CD4-positive, alpha-beta T cell treated with Interleukin-12 subunit alpha and Interleukin-12 subunit beta, for 1 hour (primary cell): Measurements from ENCODE around the gene RALGDS.

Source experiments
- DNase-seq: peaks from one replicate; pipeline ENCODE4 v3.0.0-alpha.2; 2020

Gene RALGDS

DNA sequence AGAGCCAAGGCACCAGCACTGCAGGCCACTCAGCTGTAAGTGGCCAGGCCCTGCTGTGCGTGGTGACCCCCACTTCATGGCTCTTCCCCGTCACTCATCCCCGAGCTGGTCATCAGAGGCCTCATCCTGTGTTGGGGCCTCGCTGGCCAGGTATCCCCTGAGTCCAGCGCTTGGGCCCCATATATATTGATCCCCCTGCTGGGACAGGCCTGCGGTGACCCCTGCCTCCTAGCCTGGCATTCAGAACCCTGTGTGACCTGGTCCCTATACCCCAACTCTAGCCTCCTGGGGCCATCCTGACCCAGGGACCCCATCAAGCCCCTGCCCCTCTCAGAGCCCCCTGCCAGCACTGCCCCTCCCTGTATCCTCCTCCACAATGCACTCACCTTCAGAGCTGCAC, 30.0 kb upstream of the RALGDS start:
- no peak for DNase-seq

DNA sequence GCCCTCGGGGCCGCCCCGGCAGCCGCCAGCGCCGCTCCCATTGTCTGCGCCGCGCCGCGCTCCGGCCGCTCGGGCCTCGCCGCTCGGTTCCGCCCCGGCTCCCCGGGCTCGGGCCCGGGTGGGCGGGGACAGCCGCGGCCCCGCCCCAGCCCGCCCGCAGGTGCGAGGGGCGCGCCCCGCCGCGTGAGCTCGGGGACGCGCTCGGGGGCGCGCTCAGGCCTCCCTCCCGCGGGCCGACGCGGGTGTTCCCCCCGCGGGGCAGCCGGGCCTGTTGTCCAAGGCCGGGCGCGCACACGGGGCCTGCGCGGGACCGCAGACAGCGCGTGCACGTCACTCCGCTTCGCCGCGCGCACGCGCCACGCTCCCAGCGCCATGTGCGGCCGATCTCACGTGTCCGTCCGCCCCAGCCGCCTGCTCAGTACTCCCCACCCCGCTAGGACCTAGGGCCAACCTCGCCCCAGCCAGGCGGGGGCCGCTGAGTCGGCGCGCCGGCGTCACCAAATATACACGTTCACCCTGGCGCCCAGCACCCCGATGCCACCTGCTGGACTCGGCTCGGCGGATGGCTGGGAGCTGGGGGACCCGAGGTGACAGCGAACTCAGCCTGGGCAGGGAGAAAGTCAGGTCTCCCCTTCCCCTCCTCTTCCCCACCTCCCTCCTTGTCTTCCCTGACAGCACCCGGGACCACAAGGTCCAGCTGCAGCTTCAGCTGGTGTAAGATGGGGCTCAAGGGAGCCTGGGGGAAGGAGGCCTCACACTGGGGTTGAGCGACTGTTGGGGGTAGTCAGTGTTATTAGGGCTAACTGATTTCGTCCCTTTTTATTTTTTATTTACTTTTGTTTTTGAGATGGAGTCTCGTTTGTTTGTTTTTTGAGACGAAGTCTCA, 28.3 kb upstream of the RALGDS start:
- peak; percentile 88 for DNase-seq

DNA sequence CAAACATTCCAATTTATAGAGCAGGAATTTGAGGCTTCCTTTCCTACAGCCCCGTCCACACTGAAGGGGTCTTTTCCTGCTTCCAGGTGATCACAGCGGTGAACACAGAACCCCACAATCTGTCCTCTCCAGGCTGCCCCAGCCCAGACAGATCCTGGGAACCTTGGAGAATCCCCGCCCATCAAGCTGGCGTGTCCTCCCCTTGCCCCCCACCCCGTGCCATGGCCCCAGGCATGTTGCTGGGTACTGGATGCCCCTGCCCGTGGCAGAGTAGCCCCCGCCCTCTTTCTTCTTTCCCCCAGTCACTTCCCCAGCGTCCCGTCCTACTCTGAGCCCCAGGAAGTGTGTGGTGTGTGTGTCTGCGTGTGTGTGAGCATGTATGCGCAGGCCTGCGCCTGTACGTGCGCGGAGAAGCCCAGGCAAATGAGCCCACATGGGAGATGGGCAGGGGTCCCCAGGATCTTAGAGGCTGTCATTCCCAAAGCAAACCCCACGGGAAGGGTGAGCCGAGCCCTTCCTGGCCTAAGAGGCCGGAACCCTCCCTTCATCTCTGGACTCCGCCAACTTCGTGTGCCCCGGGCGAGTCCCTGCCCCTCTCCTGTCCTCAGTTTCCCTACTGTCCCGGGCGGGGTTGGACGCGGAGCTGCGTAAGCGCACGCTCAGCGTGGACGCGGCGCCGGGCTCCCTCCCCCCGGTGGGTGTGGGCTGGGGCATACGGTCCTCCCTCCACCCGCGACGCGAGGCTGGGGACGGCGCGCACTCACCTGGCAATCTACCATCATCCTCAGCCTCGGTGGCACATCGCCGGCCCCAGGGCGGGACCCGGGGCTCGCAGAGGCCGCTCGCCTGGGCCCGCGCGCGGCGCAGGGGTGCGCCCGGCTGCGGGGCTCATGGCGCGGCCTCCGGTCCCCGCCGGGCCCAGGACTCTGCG, 27.4 kb upstream of the RALGDS start:
- peak; percentile 82 for DNase-seq

DNA sequence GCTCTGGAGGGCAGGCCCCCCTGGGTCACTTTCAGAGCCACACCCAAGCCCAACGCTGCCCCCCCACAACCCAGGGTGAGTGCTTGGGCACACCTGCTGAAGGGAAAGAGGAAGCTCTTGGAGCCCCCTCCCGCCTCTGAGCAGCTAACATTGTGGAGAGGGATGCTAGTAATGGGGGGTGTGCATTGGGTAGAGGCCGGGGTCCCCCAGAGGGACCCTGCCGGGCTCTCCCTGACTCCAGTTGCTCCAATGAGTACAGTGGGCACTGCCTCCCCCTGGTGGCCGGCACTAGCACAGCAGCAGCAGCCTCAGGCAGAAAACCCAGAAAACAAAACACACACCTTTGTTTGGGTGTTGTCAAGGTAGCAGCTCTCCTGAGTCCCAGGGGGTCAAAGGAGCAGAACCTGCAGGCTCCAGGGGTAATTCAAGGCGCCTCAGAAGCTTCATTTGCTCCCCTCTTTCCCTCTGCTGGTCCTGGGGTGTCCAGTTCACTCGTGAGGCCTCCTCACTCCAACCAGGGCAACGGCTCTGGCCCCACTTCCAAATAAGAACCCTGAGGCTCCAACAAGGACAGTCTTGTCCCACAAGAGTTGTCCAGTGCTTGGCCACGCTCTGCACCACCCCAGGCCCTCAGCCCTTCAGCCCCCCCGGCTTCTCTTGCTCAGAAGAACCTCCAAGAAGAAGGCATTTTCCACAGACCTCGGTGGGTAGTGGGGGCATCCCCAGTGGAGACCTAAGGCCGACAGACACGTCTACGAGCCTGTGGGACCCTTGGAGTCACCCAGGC, 26.6 kb upstream of the RALGDS start:
- DNase-seq: peak; percentile 93

DNA sequence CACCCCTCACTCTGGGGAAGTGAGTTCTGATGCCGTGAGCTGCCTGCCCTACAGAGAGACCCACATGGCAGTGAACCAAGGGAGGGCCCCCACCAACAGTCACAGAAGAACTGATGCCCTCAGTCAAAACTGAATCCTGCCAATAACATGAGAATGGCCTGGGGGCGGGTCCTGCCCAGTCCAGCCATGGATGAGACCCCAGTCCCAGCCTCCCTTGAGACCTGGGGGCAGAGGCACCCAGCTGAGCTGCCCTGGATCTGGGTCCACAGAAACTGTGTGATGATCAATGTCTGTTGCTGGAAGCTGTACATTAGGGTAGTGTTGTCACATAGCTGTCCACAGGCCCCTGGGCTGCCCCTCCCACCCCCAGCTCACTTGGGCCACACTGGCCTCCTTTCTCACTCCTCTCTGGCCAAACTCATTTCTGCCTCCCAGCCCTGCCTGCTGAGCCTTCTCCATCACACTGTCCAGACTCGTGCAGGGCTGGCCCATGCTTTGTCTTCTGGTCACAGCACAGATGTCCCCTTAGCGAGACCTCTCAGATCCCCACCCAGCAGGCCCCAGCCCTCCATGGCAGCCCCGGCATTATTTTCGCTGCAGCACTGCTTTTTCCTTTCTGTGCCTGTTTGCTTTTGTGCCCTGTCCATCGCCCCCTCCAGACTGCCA, 25.8 kb upstream of the RALGDS start:
- no peak for DNase-seq

DNA sequence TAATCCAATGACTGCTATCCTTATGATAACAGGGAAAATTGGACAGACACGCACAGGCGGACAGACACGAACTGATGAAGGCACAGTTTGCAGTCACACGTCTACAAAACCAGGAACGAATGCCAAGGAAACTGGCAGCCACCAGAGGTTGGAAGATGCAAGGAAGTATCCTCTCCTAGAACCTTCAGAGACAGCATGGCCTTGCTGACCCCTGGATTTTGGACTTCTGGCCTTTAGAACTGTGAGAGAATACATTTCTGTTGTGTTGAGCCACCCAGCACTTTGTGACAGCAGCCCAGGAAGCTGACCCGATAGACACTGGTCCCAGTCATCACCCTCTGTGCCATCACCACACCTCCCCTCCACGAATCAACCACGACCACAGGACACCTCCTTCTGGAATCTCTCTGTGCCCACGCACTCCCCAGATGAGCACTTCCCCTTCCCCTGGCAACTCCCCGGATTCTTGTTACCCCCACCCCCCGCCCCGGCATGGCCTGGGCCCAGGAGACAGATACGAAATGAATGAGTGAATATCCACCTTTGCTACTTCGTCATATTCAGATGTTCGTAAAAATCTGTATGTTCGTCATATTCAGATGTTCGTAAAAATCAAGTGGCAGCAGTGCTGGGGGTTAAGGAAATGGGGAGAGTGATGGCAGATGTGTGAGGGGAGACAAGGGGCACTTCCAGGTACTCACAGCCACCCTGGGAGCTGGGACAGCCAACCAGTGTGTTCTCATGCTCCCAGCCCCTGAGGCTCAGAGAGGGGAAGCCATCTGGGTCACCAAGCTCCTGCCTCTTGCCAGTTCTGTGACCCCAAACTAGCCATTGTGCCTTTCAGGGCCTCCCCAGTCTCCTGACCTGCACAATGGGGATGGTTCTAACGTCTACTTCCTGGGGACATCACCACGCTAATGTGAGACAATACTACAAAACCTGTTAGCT, 24.1 kb upstream of the RALGDS start:
- DNase-seq: no peak

DNA sequence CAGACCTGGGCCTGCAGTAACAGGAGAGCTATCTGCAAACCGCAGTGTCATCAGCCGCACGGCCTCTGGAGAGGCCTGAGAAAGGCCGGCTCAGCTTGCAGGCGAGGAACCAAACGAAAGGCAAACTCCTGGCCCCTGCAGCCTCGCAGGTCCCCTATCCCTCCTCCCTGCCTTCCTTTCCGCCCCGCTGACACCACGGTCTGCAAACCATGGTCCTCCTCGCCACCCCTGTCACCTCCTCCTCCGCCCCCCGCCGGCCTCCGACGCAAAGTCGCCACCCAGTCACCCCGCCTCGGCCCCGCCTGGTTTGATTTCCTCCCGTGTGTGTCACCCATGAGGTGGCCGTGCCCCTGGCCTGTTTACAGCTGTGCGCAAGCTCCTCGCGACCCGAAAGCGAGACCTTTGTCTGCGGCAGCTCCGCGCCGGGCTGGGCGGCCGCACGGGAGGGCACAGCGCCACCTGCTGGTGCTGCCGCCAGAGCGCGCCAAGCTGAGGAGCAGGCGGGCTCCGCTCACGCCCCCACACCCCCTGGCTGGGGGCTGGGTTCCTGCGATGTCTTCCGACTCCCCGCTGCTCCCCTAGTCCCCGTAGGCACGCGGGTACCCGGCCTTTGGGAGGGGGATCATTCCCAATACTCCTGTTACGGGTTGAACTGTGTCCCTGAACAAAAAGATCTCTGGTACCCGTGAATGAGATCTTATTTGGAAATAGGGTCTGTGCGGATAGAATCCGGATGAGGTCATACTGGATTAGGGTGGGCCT, 23.3 kb upstream of the RALGDS start:
- DNase-seq: peak; percentile 93

DNA sequence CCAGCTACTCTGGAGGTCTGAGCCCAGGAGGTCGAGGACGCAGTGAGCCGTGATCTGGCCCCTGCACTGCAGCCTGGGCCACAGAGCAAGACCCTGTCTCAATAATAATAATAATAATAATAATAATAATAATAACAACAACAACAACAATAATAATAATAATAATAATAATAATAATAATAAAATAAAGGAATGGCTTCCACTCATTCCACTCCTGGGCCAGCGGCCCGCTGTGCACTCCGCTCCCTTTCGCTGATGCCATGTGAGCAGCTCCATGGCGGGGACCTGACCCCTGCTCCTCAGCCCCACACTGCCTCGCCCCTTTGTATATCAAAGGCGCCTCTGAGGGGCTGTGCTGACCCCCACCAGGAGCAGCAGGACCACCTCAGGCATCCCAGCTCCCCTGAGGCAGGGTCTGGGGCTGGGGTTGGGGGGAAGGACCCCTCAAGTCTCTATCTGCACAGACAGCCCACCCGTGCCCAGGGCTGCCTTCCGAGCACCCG, 22.6 kb upstream of the RALGDS start:
- no peak for DNase-seq

DNA sequence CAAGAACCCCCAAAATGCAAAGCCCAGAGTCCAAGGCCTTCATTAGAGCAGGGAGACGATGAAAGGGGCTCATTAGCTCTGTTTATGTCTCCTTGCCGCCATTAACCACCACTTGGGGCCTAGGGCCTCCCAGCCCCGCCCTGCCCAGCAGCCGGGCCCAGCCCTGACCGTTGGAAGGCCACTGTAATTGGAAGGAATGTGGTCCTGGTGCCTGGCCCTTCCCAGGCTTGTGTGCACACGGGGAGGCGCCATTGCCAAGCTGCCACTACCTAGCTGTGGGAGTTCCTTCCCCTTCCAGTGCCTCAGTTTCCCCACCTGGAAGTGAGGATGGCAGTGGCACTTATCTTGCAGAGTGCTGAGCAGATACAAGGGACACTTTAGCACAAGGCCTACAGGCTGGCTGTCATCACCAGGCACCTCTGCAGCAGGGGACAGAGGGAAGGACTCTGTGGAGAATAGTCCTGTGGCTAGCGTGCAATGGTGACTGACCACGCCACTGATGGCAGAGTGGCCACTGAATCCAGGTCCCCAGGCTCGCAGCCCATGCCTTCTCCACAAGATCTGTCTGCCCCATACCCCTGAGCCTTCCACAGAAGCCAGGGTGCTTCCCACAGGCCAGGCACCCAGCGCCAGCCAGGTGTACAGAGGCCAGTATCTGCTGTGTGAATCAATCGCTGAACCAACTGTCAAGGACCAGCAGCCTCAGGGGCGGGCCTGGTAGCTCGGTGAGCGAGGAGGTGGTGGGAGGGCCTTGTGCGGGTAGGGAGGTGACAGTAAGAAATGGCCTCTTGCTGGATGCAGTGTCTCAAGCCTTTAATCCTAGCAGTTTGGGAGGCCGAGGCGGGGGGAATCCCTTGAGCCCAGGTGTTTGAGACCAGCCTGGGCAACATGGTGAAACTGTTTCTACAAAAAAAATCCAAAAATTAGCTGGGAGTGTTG, 21.9 kb upstream of the RALGDS start:
- DNase-seq: peak; percentile 62

DNA sequence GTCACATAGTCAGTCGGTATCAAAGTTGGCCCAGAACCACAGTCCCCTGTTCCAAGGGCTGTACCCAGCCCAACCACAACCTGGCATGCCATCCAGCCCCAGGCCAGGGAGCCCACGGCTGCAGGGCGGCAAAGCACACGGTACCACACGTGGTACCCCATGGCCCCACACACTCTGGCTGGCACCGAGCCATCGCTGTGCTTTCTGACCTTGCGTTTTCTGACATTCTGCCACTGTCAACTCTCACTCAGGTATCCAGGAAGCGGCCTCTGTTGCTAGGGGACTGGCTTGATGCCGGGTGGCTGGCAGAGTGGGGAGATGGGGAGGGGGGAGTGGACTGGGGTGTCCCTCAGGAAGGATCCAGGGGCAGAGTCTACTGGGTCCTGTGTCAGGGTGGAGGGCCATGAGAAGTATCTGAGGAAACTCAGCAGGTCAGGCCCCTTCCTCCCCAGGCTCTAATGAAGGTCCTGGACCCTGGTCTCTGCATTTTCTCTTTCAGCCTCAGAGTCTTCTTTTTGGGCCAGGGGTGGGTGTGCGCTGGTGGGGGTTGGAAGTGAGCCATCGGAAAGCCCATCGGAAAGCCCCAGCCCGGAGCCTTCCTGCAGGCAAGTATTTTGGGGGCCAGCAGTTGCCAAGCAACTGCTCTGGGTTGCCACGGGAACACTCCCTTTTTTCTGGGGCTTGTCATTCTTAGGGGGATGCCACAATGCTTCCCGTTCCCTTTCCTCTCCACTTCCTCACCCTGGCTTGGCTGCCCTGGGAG, 21.0 kb upstream of the RALGDS start:
- DNase-seq: peak; percentile 92

DNA sequence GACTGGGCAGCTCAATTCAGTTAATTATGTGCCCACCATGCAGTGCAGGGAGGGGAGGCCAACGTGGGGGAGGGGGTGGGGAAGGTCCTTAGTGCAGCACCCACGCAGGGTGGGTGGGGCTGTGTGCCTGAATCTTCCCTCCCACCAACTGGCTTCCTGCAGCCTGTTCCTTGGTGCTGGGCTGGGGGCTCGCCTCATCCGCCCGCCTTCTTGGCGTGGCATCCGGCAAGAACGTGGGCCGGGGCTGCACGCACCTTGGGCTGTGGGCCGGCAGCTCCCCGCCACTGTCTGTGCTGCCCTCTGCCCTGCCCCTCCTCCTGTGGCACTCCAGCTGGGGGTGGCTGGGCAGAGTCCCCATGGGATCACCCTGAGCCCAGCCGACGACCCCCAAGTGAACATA, 19.6 kb upstream of the RALGDS start:
- no peak for DNase-seq

DNA sequence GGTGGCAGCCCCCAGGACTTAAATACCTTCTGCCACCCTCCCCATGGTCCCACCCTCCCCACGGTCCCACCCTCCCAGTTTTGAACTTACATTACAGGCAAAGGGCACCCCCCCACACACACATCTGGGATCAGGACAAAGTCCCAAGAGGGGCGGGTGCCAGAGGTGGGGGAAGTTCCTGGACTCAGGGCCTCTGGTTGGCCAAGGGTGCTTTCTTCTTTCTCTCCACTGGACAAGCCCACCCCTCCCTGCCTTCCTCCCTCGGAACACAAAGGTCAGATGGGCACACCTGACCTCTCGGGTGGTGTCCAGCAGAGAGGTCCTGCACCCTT, 19.1 kb upstream of the RALGDS start:
- DNase-seq: no peak

DNA sequence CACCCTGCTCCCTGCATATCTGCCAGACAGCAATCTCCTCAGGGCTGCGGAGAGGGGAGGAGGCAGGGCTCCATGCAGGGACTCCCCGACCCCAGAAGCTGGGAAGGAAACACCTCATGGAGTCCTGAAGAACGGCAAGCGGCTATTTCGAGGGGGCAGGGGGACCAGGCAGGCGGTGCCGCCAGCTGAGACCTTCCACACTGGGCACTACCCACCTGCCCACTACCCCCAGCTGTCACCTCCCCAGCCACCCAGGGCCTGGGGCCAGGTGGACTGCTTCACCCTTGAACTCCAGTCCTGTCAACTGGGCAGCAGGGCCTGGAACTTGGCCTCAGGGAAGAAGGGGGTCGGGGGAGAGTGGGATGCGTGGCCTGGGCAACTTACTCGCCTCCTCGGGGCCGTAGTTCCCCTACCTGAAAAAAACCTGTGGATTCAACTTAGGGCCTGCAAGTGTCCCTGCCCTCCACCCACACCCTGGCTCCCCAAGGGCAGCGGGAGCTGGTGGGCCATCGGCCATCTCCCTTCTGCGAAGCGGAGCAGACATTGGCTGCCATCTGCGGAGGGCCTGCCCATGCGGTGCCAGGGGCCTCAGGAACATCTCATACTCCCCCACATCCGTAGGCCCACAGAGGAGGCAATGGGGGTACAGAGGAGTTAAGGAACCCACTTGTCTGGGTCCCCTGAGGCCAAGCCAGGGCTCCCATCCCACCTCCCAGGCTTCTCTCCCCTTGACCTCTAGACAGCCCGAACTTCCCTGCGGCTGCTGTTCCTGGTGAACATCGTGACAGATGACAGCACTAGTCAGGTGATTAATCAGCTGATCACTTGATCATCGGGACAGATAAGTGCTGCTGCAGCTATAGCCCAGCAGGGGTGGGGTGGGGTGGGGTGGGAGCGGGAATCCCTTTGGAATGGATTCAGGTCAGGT, 18.5 kb upstream of the RALGDS start:
- no peak for DNase-seq

DNA sequence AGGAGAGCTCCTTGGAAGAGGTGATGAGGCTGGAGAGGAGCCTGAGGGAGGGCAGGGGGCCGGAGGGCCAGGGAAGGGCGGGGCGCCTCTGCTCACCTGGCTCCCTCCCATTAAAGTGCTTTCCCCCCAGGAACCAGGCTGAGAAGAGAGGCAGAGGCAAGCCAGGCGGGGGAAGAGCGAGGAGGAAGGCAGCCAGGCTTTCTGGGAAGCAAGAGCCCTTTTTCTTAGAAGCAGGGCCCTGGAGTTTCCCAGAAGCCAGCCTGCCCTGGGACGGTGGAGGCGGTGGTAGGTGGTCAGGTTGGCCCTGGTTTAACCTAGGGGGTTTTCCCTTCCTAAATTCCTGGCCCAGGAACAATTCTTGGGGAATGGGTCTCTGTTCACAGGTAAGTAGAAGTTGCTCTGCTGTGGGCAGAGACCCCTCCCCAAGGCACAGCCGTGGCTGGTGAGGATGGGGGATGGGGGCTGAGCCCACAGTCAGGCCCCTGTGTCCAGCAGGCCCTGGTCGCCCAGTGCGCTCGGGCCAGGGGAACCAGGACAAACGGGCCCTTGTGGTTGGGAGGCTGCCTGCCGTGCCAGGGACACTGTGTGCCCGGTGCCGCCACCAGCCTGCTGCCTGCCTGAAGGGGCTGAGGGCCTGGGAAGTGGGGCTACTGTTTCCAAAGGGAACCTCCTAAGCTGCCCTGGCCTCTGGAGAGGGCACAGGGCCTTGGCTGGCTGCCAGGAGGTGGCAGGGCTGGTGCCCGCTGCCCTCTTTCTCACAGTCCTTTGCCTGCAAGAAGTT, 16.6 kb upstream of the RALGDS start:
- peak; percentile 36 for DNase-seq

DNA sequence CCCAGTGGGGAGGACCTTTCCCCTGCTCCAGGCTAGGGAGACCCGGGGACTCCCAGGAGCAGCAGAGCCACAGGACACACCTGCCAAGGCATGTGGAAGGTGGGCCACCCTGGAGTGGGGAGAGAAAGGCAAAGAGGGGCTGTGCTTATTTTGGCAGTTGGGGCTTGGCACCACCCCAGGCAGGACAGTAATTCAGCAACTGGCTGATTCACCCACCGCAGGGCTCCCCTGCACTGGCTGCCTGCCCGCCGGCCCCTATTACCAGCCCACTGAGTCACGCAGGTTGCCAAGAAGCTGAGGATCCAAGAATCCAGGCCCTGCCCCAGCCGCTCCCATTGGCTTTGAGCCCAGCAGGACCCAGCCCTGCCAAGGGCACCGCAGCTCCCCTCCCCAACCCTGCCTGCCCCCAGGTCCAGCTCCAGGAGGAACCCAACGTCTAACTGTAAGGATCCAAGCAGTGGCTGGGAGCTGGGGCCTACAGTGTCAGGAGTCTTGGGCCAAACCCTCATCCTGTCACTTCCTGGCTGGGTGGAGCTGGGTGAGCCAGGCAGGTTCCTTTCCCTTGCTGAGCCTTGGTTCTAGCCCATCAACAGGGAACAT, 14.2 kb upstream of the RALGDS start:
- peak; percentile 59 for DNase-seq
